Endodermal cell (in vitro differentiated cells): ENCODE results near the gene SORCS2. TPM values are rescaled to one million over a fixed set of nuclear protein-coding genes. Genes with fewer than 3 reads are reported as not detected.

Source experiments
- DNase-seq: peaks from one replicate; pipeline ENCODE4 v3.0.0-alpha.2; 2017
- H3K27ac ChIP-seq: 2 replicates; pipeline ENCODE4 v1.5.1; 2013; ENCODE audit warnings: mild to moderate bottlenecking, low read depth, low read length, moderate library complexity
- H3K27me3 ChIP-seq: 2 replicates; pipeline ENCODE4 v1.6.1; 2013; ENCODE audit warnings: mild to moderate bottlenecking, low read length, moderate library complexity; ENCODE audit not compliant: insufficient read depth, control insufficient read depth, poor library complexity, severe bottlenecking
- H3K36me3 ChIP-seq: 2 replicates; pipeline ENCODE4 v1.7.0; 2013; ENCODE audit warnings: mild to moderate bottlenecking, low read length, moderate library complexity; ENCODE audit not compliant: control insufficient read depth, insufficient read depth
- H3K4me1 ChIP-seq: one replicate; pipeline ENCODE4 v1.7.0; 2013; ENCODE audit warnings: low read length; ENCODE audit not compliant: control insufficient read depth, insufficient read depth
- H3K4me3 ChIP-seq: 2 replicates; pipeline ENCODE4 v1.5.1; 2013; ENCODE audit warnings: mild to moderate bottlenecking, low read length, moderate library complexity
- H3K9ac ChIP-seq: 2 replicates; pipeline ENCODE4 v1.6.1; 2013; ENCODE audit warnings: mild to moderate bottlenecking, low read length, moderate library complexity; ENCODE audit not compliant: poor library complexity, severe bottlenecking; ENCODE audit errors: extremely low read depth
- H3K9me3 ChIP-seq: 2 replicates; pipeline ENCODE4 v1.6.1; 2013; ENCODE audit warnings: mild to moderate bottlenecking, low read length, moderate library complexity; ENCODE audit not compliant: control insufficient read depth
- H3K27ac Mint-ChIP-seq: 2 replicates; pipeline ENCODE4 v1.8.0; 2020; ENCODE audit warnings: mixed read lengths
- H3K27me3 Mint-ChIP-seq: 2 replicates; pipeline ENCODE4 v1.8.0; 2021; ENCODE audit warnings: mild to moderate bottlenecking, mixed read lengths; ENCODE audit not compliant: insufficient read depth
- H3K36me3 Mint-ChIP-seq: 2 replicates; pipeline ENCODE4 v1.8.0; 2020; ENCODE audit warnings: low read depth, mixed read lengths
- H3K4me1 Mint-ChIP-seq: 2 replicates; pipeline ENCODE4 v1.8.0; 2020; ENCODE audit warnings: mixed read lengths
- H3K4me3 Mint-ChIP-seq: 2 replicates; pipeline ENCODE4 v1.8.0; 2020; ENCODE audit warnings: mild to moderate bottlenecking, moderate library complexity, mixed read lengths
- H3K9me3 Mint-ChIP-seq: 2 replicates; pipeline ENCODE4 v1.8.0; 2020; ENCODE audit warnings: mild to moderate bottlenecking, mixed read lengths
- CTCF ChIP-seq: fragments of 200-600 bp; sonication (generic); conservative IDR thresholded peaks from 2 replicates; pipeline ENCODE4 v1.5.0; 2021; ENCODE audit warnings: antibody characterized with exemption, mild to moderate bottlenecking
- WGBS, 2 experiments: methylation state at CpG; one replicate each; pipeline versions ENCODE4 v1.1.5 to v1.1.7; 2013; ENCODE audit warnings: missing lambda C conversion rate in 2 of 2, mixed read lengths in 1 of 2; ENCODE audit not compliant: insufficient coverage in 1 of 2, insufficient read length in 1 of 2; 5-methylcytosine and 5-hydroxymethylcytosine counted together
- total RNA-seq, 2 donors: library from RNA; stranded (reverse); fragmentation: NEBNext Ultra II Directional in 1 of 2; extraction: Animal tissue kit (Norgen Biotek cat#: 25700) in 1 of 2; gene quantifications; 2 replicates in 1 of 2; 3 replicates in 1 of 2; pipeline ENCODE4 v1.2.1, GENCODE V29; 2021

Gene SORCS2
- total RNA-seq, 2 donors from 2014 or later, result 1.4 to 1.9 TPM

- no peak overlapping the region for H3K27ac Mint-ChIP-seq
- peaks cover 12% of the 10 kb centered on the region for H3K27me3 ChIP-seq
- DNase-seq, result no peak
- TF ChIP-seq CTCF, result no peak
- no peak overlapping the region for H3K9ac ChIP-seq
- H3K4me1 ChIP-seq, result no peaks in the 10 kb centered on the region
- H3K9me3 Mint-ChIP-seq, result peaks cover 7% of the 10 kb centered on the region
- WGBS, 2 experiments, result 88 to 100% methylated on average over 3 to 5 of the region's 6 CpGs
- H3K27me3 Mint-ChIP-seq, result peaks cover 35% of the 10 kb centered on the region
- H3K9me3 ChIP-seq, result peaks cover 8% of the 10 kb centered on the region
- no peaks in the 10 kb centered on the region for H3K4me1 Mint-ChIP-seq
- no peaks in the 10 kb centered on the region for H3K36me3 Mint-ChIP-seq
- H3K27ac ChIP-seq, result no peak overlapping the region
- H3K4me3 ChIP-seq, result no peak overlapping the region
- H3K36me3 ChIP-seq, result no peaks in the 10 kb centered on the region
- H3K4me3 Mint-ChIP-seq, result no peak overlapping the region
Observed at GRCh38 chr4:7341491-7342222, 149.3 kb downstream of the SORCS2 start.

- no peak overlapping the region for H3K9ac ChIP-seq
- H3K4me1 ChIP-seq, result no peaks in the 10 kb centered on the region
- no peaks in the 10 kb centered on the region for H3K36me3 Mint-ChIP-seq
- no peak overlapping the region for H3K4me3 ChIP-seq
- no peaks in the 10 kb centered on the region for H3K4me1 Mint-ChIP-seq
- H3K36me3 ChIP-seq, result no peaks in the 10 kb centered on the region
- peaks cover 8% of the 10 kb centered on the region for H3K9me3 ChIP-seq
- peaks cover 12% of the 10 kb centered on the region for H3K27me3 ChIP-seq
- peaks cover 30% of the 10 kb centered on the region for H3K27me3 Mint-ChIP-seq
- H3K27ac ChIP-seq, result no peak overlapping the region
- 92 to 93% methylated on average over 17 to 21 of the region's 21 CpGs for WGBS, 2 experiments
- no peak overlapping the region for H3K4me3 Mint-ChIP-seq
- TF ChIP-seq CTCF, result no peak
- no peak for DNase-seq
- no peak overlapping the region for H3K27ac Mint-ChIP-seq
- peaks cover 7% of the 10 kb centered on the region for H3K9me3 Mint-ChIP-seq
Observed at GRCh38 chr4:7342223-7343080, 150.1 kb downstream of the SORCS2 start.

GRCh38 chr4:7343081-7343655 lies 150.8 kb downstream of the SORCS2 start:
- no peak overlapping the region for H3K27ac Mint-ChIP-seq
- 90 to 91% methylated on average over 10 to 19 of the region's 19 CpGs for WGBS, 2 experiments
- H3K9me3 Mint-ChIP-seq, result peaks cover 7% of the 10 kb centered on the region

More at GRCh38 chr4:7343081-7343655, 150.8 kb downstream of the SORCS2 start:
- H3K36me3 ChIP-seq, result no peaks in the 10 kb centered on the region
- no peak for DNase-seq
- H3K9me3 ChIP-seq, result peaks cover 8% of the 10 kb centered on the region
- Mint-ChIP-seq H3K4me1 (no peaks in the 10 kb centered on the region), H3K36me3 (no peaks in the 10 kb centered on the region), H3K27me3 (peaks cover 32% of the 10 kb centered on the region), H3K4me3 (no peak overlapping the region)
- no peak overlapping the region for H3K27ac ChIP-seq
- no peak for TF ChIP-seq CTCF
- H3K4me1 ChIP-seq, result no peaks in the 10 kb centered on the region
- H3K9ac ChIP-seq, result no peak overlapping the region
- H3K4me3 ChIP-seq, result no peak overlapping the region
- peaks cover 12% of the 10 kb centered on the region for H3K27me3 ChIP-seq
